AG04450 (cell line): ENCODE results near the gene ZNF185. TPM values are rescaled to one million over a fixed set of nuclear protein-coding genes. Genes with fewer than 3 reads are reported as not detected.

Experiments
- CTCF ChIA-PET: fragments of 300-600, 350-600 bp; formaldehyde crosslinking; extraction: SDS; loops from one replicate; lab custom pipeline; 2022; ENCODE audit warnings: antibody characterized with exemption, inconsistent platforms; lab: Charles Lee
- POLR2A ChIA-PET: fragments of 350-600 bp; formaldehyde crosslinking; extraction: SDS; loops from one replicate; lab custom pipeline; 2021; ENCODE audit warnings: antibody characterized with exemption, inconsistent platforms; lab: Yijun Ruan, JAX
- DNase-seq: peaks from one replicate; pipeline ENCODE4 v3.0.0-alpha.2; 2011; ENCODE audit warnings: low read depth, low spot score
- H3K27ac ChIP-seq: one replicate; pipeline ENCODE4 v1.5.1; 2012; ENCODE audit warnings: low read depth, low read length, control low read depth
- H3K27me3 ChIP-seq: one replicate; pipeline ENCODE4 v1.6.0; 2012; ENCODE audit warnings: low read length; ENCODE audit not compliant: control insufficient read depth, insufficient read depth
- H3K4me3 ChIP-seq: 2 replicates; pipeline ENCODE4 v1.5.1; 2011; ENCODE audit warnings: mild to moderate bottlenecking, low read depth, low read length, control low read depth
- H3K9me3 ChIP-seq: 2 replicates; pipeline ENCODE4 v1.5.1; 2012; ENCODE audit warnings: low read length; ENCODE audit not compliant: control insufficient read depth, insufficient read depth
- polyA minus RNA-seq: library from RNA; depleted of rRNA, polyadenylated mRNA; stranded (reverse); fragments of >200 nt; gene quantifications from 2 replicates; pipeline ENCODE4 v1.2.3, GENCODE V29; 2011; rRNA and poly(A)+ RNA removed
- polyA plus RNA-seq: library from polyadenylated mRNA; depleted of rRNA; stranded (reverse); fragments of >200 nt; gene quantifications from 2 replicates; pipeline ENCODE4 v1.2.3, GENCODE V29; 2011; rRNA removed
- TF ChIP-seq, protein P1 (sequence below): IDR thresholded peaks from 2 replicates; pipeline ENCODE4 v1.5.1; 2011; ENCODE audit warnings: low read depth, low read length, control low read depth, inconsistent platforms

Gene ZNF185
- 8.7 and 10.3 TPM in 2 replicates for polyA plus RNA-seq
- polyA minus RNA-seq, result 7.9 and 8.1 TPM in 2 replicates

DNA sequence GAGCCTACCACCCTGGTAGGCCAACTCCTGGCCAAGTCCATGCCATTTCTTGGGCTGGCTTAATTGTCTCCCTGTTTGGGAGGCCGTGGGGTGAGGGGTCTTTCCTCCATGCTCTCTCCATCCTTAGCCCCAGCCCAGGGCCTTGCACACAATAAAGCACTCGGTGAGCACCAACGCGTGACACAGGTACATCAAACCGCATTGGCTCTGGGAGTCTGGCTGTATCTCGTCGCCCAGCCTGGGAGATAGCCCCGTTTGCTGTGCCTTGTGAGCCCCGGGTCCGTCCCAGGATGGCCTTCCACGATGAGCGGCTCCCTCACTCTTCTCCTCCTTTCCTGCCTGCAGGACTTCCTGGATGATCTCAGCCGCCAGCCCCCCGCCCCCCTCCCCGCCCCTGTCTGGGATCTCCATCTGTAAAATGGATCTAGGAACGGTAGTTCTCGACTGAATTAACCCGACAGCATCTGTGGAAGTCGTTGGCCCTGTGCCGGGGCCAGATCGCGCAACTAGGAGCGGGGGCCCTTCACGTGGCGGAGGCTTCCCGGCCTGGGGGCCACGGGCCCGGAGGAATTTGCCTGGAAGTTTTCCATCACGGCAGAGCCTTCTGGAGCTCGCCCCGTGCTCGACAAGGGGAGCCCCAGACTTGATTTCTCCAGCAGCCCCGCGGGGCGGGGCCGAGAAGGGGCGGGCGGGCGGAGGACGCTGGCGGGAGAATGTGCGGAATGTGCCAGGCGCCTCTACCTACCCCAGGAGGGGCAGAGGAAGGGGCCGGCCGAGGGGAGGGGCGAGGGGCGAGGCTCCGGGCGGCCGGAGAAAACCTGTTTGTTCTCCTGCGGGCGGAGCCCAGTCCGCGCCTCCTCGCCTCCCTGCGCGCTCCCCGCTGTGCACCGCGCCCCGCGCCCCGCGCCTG is at the start of gene ZNF185:
TSS of gene ZNF185 (plus strand) at position 846 of the 910 bp plus-strand sequence. CDS start 16,423 bp downstream, outside the sequence.
- POLR2A ChIA-PET, result no interaction called here
- H3K27me3 ChIP-seq, result no peaks in the 10 kb centered on the region
- no peaks in the 10 kb centered on the region for H3K9me3 ChIP-seq
- H3K27ac ChIP-seq, result no peak within 1 kb of the TSS
- CTCF ChIA-PET, result no interaction called here
- peak within 1 kb of the TSS; percentile 42 for H3K4me3 ChIP-seq
- TF ChIP-seq, protein P1, sequence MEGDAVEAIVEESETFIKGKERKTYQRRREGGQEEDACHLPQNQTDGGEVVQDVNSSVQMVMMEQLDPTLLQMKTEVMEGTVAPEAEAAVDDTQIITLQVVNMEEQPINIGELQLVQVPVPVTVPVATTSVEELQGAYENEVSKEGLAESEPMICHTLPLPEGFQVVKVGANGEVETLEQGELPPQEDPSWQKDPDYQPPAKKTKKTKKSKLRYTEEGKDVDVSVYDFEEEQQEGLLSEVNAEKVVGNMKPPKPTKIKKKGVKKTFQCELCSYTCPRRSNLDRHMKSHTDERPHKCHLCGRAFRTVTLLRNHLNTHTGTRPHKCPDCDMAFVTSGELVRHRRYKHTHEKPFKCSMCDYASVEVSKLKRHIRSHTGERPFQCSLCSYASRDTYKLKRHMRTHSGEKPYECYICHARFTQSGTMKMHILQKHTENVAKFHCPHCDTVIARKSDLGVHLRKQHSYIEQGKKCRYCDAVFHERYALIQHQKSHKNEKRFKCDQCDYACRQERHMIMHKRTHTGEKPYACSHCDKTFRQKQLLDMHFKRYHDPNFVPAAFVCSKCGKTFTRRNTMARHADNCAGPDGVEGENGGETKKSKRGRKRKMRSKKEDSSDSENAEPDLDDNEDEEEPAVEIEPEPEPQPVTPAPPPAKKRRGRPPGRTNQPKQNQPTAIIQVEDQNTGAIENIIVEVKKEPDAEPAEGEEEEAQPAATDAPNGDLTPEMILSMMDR, result no peak
- DNase-seq, result no peak

DNA sequence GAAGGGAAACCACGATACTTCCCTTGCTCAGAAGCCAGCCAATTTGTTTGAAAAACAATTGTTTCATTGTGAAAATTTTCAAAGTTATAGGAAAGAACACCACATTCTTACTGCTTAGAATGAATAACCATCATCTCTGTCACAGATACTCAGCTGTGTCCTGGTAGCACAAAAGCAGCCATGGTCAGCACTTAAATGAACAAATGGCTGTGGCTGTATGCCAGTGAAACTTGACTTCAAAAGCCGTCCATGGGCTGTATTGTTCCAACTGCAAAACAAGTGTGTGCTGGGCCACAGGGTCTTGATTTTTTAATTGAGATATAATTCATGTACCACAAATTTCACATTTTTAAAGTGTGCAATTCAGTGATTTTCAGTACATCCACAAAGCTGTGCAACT is 47.4 kb upstream of the ZNF185 start:
- no peak overlapping the region for H3K4me3 ChIP-seq
- H3K27ac ChIP-seq, result no peak overlapping the region
- no peaks in the 10 kb centered on the region for H3K9me3 ChIP-seq
- TF ChIP-seq, protein P1, result no peak
- ChIA-PET POLR2A (no interaction called here), CTCF (no interaction called here)
- DNase-seq, result no peak
- no peaks in the 10 kb centered on the region for H3K27me3 ChIP-seq

DNA sequence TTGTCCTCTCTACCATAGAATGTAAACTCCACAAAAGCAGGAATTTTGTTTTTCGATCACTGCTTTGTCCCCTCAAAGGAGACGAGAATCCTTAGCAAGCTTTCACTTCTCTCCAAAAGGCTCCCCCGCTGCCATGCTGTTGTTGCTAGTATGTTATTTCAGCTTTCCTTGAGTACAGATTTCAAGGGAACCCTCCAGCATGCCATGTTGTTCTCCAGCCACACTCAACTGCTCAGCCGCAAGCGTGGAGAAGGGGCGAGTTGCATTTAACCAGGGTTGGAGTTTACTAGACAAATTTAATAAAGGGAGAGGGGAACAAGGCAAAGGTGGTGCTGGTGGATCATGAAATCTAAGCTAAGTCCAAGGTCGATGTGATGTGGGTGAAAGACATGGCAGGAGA is 43.9 kb upstream of the ZNF185 start:
- POLR2A ChIA-PET, result no interaction called here

DNA sequence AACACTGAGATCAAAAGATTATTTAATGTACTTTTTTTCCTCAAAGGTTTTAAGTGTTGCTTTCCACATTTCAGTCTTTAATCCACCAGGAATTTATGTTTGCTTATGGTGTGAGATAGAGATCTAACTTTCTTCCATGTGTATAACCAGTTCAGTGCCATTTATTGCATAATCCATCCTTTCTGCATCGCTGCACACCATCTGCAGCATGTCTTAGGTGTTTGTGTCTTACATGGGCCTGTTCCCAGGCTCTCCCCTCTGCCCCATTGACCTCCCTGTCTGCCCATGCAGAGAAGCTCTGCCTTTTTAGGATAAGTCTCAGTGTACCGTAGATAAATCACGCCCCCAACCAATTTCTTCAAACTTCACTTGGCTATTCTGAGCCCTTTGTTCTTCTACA is 36.8 kb upstream of the ZNF185 start:
- no peaks in the 10 kb centered on the region for H3K27me3 ChIP-seq
- no peak overlapping the region for H3K4me3 ChIP-seq
- no peaks in the 10 kb centered on the region for H3K9me3 ChIP-seq
- CTCF ChIA-PET, result no interaction called here
- peak; percentile 13 for DNase-seq
- H3K27ac ChIP-seq, result no peak overlapping the region
- TF ChIP-seq, protein P1, result no peak
- POLR2A ChIA-PET, result interaction anchor here (0.8 kb wide), 1 partner anchor 1901 kb away, joined by 3 read pairs; no protein-coding TSS in a partner anchor

More for the DNA sequence above, 43.9 kb upstream of the ZNF185 start:
- H3K27me3 ChIP-seq, result no peaks in the 10 kb centered on the region
- H3K27ac ChIP-seq, result no peak overlapping the region
- TF ChIP-seq, protein P1, result no peak
- DNase-seq, result no peak
- no peaks in the 10 kb centered on the region for H3K9me3 ChIP-seq
- CTCF ChIA-PET, result no interaction called here
- H3K4me3 ChIP-seq, result no peak overlapping the region

DNA sequence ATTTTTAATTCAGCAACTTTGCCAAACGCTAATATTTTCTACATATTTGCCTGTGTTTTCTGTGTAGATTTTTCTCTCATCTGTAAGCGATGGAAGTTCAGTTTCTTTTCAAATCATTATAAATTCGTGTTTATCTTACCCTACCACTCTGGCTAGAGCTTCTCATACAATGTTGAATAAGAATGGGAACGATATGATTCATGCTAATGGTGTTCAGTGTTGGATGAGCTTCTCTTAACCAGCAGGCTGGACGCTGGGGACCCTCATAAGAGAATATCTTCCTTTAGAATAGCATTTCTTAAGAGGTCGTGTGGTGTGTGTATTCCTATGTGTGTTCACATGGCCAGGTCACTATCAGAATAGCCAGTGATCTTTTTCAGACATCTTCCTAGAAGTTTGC is 36.0 kb upstream of the ZNF185 start:
- no peak for DNase-seq
- H3K4me3 ChIP-seq, result no peak overlapping the region
- no peaks in the 10 kb centered on the region for H3K27me3 ChIP-seq
- CTCF ChIA-PET, result no interaction called here
- no peak overlapping the region for H3K27ac ChIP-seq
- TF ChIP-seq, protein P1, result no peak
- POLR2A ChIA-PET, result no interaction called here
- no peaks in the 10 kb centered on the region for H3K9me3 ChIP-seq
